HG03571 (cell line): ENCODE data around the gene IGF2BP3.
"Not testable (repeated sequence)": the region's sequence is repeated elsewhere in the genome, so short reads cannot be mapped to it uniquely, and the experiment has no call there.

Experiments
- ATAC-seq: cut with Tn5 transposase; IDR thresholded peaks from one replicate; pipeline ENCODE4 v1.9.1; 2021; ENCODE audit not compliant: unreplicated experiment

The IGF2BP3 gene

DNA sequence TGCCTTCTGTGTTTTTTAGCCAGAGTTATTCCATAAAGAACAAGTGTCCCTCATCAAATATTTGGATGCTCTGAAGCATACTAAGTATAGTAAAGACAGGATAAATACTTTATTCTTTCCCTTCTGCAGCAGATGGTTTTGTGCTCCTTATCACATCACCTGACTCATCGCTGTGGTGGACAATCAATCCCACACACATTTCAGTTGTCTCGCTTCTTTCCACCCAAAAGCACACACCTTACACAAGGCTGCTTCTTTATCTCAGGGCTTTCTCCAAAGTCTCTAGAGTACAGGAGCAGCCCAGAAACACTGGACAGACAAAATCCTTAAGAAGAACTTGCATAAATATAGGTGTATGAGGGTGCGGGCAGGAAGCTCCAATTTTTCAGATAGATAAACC lies 43.4 kb downstream of the IGF2BP3 start:
- ATAC-seq: no peak

DNA sequence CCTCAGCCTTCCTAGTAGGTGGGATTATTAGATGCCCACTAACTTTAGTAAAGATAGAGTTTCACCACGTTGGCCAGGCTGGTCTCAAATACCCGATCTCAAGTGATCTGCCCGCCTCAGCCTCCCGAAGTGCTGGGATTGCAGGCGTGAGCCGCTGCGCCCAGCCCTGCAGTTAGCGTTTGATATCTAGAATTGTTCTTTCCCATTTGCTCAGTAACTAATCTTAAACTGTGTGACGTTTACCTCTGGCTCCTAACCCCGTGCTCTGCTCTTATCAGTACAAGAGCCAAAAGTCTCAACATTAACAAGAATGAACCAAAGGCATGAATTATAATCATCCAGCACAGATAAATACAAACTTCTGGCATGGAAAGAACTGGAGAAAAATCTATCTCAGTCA lies 47.4 kb downstream of the IGF2BP3 start:
- no peak for ATAC-seq

DNA sequence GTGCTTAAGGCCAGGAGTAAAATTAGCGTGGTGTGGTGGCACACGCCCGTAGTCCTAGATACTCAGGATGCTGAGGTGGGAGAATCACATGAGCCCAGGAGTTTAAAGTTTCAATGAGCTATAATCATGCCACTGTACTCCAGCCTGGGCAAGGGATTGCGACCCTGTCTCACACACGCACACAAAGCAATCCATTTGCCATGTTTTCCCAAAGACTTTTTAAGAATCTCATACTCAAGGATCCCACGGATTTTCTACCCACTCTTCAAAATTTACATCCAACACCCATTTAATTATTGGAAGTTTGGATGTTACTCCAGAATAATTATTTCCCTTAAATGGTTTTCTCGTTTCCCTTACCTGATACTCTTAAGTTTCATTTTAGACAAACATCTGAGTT lies 47.9 kb downstream of the IGF2BP3 start:
- ATAC-seq: no peak

DNA sequence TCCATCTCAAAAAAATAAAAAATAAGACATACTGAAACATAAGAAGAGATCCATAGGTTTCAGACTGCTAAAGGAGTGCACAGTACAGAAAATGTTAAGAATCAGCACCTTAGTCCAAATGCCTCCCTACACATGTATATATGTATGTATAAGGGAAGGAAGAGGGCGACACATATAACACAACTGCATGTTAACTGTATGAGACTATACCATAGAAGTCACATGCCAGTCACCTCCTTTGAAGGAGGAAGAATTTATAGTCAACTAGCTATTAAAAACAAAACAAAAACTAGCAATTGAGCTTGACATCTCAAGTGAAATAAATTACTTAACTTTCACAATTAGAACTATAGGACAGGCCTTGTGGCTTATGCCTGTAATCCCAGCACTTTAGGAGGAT lies 50.4 kb downstream of the IGF2BP3 start:
- no peak for ATAC-seq

DNA sequence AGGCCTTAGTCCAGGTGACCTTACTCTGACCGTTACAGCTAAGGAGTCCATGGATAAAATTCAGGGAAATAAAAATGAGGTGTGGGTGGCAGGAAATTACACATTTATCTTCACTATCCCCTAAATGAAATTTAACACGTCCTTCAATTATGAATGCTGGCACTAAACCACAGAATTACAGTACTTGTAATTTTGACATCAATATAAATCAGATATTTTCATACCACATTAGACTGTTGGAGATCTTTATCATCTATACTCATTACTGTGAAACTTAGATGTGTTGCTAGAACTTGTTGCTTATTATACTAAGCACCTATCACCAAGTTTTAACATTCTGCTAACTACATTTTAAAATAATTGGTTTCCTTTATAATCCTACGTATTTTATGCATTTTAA lies 51.1 kb downstream of the IGF2BP3 start:
- no peak for ATAC-seq

DNA sequence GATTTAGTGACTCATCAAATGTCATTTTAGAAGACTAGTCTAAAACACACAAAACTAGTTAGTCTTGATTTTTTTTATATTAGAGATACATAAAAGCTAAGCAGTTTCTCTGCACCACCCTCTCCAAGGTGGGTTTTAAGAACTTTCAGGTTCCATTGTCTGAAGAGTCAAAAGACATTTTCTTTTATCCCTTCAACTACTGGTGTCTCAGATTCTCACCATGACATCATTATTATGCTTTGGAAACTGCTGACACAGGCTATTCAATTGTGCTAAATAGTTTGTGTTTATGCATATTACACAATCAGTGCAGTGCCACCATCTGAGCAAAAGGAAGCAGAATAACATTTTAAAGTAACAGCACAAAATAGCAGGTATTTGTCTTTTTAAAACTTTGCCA lies 52.2 kb downstream of the IGF2BP3 start:
- ATAC-seq: no peak

DNA sequence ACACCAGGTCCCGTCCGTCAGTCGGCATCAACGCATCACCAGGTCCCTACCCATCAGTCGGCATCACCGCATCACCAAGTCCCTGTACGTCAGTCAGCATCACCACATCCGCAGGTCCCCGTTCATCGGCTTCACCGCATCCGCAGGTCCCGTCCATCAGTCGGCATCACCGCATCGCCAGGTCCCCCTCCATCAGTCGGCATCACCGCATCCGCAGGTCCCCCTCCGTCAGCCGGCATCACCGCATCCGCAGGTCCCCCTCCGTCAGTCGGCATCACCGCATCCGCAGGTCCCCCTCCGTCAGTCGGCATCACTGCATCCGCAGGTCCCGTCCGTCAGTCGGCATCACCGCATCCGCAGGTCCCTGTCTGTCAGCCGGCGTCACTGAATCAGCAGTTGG lies 55.1 kb downstream of the IGF2BP3 start:
- ATAC-seq: no peak

DNA sequence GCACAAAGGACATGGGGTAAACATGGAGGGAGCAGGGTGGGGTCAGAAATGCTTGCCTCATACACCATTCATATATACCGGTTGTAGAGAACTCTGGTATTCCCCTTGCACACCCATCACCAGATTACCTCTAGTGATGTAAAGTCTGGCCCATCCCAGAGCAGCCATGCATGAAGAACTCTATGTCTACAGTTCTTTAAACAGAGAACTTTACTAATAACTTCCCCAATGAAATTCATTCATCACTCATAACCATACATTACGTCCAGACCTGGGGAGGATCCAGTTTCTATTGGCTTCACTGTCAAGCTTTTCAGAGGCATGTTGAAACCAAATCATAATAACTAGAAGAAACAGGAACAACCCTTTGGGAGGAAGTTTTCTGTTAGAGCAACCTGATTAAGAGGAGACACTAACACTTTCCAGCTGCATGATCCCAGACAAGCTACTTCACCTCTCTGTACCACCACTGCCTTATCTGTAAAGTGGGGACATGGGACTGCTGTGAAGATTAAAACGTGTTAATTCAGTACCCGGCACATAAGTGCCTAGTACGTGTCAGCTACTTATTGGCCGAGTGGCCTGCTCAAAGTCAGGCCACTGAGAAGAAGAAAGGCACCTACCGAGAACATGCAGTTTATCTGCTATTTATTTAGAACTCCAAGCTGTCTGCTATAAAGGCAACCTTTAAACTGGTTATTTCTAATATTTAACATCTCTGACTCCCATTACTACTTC lies 59.7 kb downstream of the IGF2BP3 start:
- peak; percentile 93 for ATAC-seq

DNA sequence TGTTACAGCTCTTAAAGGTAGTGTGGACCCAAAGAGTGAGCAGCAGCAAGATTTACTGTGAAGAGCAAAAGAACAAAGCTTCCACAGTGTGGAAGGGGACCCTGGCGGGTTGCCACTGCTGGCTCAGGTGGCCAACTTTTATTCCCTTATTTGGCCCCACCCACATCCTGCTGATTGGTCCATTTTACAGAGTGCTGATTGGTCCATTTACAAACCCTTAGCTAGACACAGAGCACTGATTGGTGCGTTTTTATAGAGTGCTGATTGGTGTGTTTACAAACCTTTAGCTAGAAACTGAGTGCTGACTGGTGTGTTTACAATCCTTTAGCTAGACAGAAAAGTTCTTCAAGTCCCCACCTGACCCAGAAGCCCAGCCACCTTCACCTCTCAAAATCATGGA lies 63.7 kb downstream of the IGF2BP3 start:
- ATAC-seq: not testable (repeated sequence)

DNA sequence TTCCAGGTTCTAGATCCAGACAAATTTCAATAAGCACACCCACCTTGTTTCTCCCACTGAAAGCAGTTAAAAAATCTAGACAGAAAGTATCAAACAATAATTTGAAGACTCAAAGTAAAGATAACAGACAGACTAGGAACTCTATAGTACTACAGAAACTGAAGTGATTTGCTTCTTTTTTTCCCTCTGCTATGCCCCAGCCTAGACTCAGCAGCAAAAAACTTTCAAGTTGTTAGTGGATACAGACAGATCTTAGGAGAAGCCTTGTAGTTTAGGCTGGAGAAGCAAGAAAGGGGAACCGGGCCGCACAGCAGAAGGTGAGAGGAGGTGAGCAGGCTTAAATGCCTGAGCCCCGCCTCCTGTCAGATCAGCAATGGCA lies 65.1 kb downstream of the IGF2BP3 start:
- no peak for ATAC-seq

DNA sequence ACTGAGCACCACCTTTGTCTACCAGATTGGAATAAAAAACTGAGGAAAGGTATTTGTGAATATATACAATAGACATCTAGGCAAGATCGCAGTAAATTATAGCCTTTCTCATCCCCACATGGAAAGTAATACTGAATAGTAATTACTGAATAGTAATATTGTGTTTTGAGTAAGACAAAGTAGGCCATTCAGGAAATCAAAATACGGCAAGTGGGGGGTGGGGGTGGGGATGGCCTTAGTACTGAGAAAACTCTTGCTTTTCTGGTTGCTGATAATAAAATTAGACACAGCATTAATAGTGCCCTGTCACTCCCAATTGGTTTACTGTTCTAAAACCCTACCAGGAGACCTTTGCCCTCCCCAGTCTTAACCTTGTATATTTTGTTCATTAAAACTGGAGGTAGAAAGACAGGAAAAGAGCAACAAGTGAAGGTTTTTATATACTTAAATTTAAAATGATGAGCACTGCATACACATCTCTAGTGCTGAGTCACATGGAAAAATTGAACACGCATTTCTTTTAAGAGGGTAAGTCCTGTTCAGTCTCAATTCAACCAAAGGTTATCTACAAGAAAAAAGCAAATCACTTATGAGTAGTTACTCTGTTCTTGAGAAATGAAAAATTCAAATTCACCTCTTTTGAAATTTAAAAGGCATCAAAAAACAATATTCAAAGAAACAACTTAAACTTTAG lies 65.6 kb downstream of the IGF2BP3 start:
- ATAC-seq: no peak

DNA sequence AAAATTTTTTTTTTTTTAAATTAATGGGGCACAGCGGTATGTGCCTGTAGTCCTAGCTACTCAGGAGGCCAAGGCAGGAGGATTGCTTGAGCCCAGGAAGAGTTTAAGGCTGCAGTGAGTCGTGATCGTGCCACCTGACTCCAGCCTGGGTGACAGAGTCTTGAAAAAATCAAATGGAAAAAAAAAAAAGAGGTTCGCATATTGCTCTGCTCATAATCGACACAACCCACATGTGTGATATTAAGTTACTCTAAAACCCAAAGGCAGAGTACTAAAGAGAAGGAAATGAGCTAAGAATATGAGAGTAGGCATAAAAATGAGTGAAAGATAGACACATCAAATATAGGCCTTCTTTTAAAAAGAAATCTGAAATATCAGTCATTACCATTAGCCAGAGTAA lies 66.3 kb downstream of the IGF2BP3 start:
- ATAC-seq: no peak

DNA sequence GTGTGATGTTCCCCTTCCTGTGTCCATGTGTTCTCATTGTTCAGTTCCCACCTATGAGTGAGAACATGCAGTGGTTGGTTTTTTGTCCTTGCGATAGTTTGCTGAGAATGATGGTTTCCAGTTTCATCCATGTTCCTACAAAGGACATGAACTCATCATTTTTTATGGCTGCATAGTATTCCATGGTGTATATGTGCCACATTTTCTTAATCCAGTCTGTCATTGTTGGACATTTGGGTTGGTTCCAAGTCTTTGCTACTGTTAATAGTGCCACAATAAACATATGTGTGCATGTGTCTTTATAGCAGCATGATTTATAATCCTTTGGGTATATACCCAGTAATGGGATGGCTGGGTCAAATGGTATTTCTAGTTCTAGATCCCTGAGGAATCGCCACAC lies 72.2 kb downstream of the IGF2BP3 start:
- not testable (repeated sequence) for ATAC-seq

DNA sequence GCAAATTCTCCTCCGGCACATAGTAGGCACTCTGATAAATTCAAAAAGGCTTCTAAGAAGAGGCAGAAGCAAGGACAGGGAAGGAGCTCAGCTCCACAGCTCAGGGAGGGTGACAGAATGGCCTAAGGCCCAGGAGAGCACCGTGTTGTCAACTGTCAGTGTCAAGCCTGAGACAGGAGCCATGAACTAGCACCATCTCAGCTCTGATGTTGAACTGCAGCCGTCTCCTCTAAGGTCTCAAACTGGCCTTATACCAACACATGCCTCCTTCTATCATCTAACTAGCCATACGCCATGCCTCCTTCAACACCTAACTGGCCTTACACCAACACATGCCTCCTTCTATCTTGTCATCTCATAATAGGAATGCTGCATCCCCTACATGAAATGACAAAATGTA lies 73.0 kb downstream of the IGF2BP3 start:
- no peak for ATAC-seq

DNA sequence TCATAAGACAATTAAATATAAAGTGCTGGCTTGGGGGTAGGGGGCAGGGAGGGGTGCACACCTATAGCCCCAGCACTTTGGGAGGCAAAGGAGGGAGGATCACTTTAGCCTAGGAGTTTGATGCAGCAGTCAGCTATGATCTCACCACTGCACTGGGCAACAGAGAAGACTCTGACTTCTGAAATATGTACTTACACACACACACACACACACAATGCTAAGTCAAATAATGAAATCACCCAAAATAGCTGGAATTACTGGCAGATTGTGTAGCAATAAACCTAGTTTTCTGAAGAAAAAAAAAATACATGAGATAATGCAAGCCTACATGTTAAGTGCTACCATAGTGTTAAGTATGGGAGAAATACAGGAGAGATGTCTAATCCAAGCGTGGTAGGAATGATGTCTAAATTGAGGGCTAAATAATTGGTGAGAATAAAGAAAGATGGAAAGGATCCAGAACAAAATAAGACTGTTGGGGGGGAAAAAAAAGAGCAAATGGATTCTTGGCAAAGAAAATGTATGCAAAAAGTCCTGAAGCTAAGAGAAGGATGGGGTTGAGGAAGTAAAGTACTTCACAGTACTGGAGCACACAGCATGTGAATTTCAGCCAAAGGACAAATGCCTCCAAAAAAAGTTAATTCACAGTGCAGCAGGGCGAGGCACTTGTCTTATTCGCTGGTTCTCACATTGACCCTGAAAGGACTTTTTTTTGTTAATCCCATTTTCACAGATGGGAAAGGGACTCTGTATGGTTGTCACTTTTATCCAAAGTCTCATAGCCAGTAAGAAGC lies 73.9 kb downstream of the IGF2BP3 start:
- no peak for ATAC-seq

DNA sequence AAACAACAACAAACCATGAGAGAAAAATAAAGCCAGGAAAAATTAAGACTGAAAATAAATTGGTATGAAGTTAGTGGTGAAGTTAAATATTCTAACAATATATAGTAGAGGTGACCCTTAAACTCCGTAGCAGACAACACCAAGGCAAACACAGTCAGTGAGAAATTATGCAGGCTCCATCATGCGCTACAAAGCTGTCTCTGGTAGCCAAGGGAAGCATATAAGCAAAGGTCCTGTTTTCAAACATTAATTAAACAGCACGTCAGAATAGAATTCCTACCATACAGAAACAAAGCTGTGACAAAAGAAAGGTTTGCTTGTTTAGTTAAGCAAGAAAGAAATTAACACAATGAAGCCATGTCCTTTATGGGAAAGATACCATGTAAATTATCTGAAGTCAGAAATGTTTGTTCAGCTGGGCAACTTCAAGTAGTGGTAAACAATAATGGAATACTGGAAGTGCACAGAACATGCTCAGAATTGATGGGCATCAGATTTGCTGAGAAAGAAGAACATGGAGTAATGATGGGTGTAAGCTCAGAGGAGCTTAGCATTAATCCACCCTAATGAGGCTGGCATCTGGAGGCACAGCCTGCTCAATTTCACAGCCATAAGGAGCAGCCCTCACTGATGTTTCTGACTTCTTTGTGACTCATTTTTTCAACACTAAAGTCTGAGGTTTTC lies 75.7 kb downstream of the IGF2BP3 start:
- ATAC-seq: no peak

DNA sequence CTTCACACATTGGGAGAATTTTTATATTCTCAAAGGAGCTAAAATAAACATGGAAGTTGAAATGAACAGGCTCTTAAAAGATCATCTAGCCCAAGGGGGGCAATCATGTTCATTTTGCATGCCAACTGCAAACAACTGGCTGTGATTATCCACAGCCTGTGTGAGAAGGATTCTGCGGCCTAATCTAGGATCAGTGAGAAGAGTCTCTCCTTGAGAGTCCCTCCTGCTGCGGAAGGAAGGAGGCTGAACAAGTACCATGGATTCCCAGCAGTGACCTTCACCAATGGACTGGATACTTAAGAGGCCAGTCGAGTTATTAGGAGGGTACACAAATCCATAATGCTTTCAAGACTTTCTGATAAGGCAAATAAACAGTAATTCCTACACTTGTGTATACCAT lies 76.7 kb downstream of the IGF2BP3 start:
- ATAC-seq: no peak

DNA sequence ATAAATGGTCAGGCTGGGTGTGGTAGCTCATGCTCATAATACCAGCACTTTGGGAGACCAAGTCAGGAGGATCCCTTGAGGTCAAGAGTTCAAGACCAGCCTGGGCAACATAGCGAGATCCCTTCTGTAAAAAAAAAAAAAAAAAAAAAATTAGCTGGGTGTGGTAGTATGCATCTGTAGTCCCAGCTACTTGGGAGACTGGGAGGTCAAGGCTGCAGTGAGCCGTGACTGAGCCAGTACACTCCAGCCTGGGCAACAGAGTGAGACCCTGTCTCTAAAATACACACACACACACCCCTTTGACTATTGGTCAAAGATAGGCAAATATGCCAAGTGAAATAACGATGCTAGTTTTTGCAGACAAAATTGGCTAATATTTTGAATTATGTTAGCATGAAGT lies 80.6 kb downstream of the IGF2BP3 start:
- no peak for ATAC-seq

DNA sequence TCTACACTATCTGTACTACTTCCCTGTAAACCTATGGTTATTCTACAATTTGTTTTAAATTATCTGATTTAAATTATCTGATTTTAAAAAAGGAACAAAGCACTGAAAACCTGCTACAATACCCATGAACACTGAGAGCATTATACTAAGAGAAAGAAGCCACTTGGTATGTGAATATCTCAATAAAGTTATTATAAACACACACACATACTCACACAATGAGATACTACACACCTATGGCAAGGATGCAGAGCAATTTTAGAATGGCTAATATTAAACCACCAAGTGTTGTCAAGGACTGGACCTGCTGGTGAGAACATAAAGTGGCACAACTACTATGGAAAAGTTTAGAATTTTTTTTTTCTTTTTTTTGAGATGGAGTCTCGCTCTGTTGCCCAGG lies 82.7 kb downstream of the IGF2BP3 start:
- ATAC-seq: no peak

DNA sequence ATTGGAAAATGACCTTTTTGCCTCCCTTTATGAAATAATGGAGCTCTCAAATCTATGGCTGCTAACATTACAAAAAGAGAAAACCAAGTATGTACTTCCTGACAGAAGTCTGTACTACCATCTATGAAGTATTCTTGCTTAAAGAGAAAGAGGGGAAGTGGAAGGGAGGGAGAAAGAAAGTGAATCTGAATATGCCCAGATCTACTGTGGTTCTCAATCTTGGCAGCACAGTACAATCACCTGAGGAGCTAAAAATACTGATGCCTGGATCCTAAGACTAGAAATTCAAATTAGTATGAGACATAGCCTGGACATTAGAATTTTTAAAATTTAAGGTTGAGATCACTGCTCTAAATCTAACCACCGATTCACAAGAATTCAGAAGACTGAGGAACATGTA lies 85.2 kb downstream of the IGF2BP3 start:
- no peak for ATAC-seq

DNA sequence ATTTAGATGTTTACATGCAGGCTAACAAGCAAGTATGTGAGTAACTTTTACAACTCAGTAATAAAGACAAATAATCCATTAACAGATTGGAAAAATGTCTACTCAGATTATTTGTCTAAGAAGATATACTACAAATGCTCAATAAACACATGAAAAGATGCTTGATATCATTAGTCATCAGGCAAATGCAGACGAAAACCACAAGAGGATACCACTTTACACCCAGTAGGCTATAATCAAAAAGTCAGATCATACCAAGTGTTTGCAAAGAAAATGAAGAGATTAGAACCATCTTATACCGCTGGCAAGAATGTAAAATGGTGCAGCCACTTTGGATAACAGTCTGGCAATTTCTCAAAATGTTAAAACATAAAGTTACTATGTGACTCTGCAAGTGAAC lies 87.1 kb downstream of the IGF2BP3 start:
- ATAC-seq: no peak

DNA sequence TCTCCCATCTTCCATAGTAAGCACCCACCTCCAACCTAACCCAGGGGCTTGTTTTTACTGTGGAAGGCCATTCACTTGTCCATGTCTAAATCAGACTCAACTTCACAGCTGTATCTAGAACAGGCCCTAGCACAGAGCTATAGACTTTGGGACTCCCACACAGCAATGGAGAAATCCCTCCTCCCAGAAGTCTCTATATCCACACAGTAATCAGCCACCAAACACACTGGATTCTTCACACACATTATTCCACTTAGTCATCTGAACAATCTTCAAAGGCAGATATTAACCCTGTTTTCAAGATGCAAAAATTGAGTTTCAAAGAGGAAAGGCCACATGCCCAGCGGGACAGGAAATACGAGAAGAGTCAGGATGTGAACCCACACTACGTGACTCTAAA lies 89.3 kb downstream of the IGF2BP3 start:
- no peak for ATAC-seq
